ENCODE measurements around the gene MFSD6L. TPM values are rescaled to one million over a fixed set of nuclear protein-coding genes. Genes with fewer than 3 reads are reported as not detected.

MFSD6L gene
- total RNA-seq, 1 donor: 0.81 TPM

- DNase-seq (ENCODE audit: low read depth in 2 of 3, low spot score in 2 of 3): no peak
These were observed 1.5 kb downstream of the MFSD6L start for GRCh38 chr17:8797621-8798175.

- no peak for DNase-seq (ENCODE audit: low read depth in 2 of 3, low spot score in 2 of 3)
These were observed 4.5 kb downstream of the MFSD6L start for GRCh38 chr17:8794636-8795035.

GRCh38 chr17:8793649-8794048 lies 5.5 kb downstream of the MFSD6L start:
- DNase-seq (ENCODE audit: low read depth in 2 of 3, low spot score in 2 of 3): no peak

GRCh38 chr17:8792646-8793045 lies 6.5 kb downstream of the MFSD6L start:
- no peak for DNase-seq (ENCODE audit: low read depth in 2 of 3, low spot score in 2 of 3)

GRCh38 chr17:8791910-8792270 lies 7.3 kb downstream of the MFSD6L start:
- DNase-seq (ENCODE audit: low read depth in 2 of 3, low spot score in 2 of 3): peak in 2 of 3 donors; percentile 14 to 36

- no peak for DNase-seq (ENCODE audit: low read depth in 2 of 3, low spot score in 2 of 3)
These were observed 7.8 kb downstream of the MFSD6L start for GRCh38 chr17:8791248-8791909.

GRCh38 chr17:8789743-8790142 lies 9.4 kb downstream of the MFSD6L start:
- no peak for DNase-seq (ENCODE audit: low read depth in 2 of 3, low spot score in 2 of 3)

- DNase-seq (ENCODE audit: low read depth in 2 of 3, low spot score in 2 of 3): no peak
These were observed 10.2 kb downstream of the MFSD6L start for GRCh38 chr17:8788998-8789397.

GRCh38 chr17:8785547-8786413 lies 13.4 kb downstream of the MFSD6L start:
- peak; percentile 30 to 65 (median 46) for DNase-seq (ENCODE audit: low read depth in 2 of 3, low spot score in 2 of 3)

- DNase-seq (ENCODE audit: low read depth in 2 of 3, low spot score in 2 of 3): no peak
These were observed 17.0 kb downstream of the MFSD6L start for GRCh38 chr17:8782176-8782575.

GRCh38 chr17:8781776-8782175 lies 17.4 kb downstream of the MFSD6L start:
- DNase-seq (ENCODE audit: low read depth in 2 of 3, low spot score in 2 of 3): no peak

GRCh38 chr17:8776881-8777280 lies 22.3 kb downstream of the MFSD6L start:
- DNase-seq (ENCODE audit: low read depth in 2 of 3, low spot score in 2 of 3): peak in 1 of 3 donors; percentile 57

GRCh38 chr17:8776248-8776647 lies 22.9 kb downstream of the MFSD6L start:
- no peak for DNase-seq (ENCODE audit: low read depth in 2 of 3, low spot score in 2 of 3)

- DNase-seq (ENCODE audit: low read depth in 2 of 3, low spot score in 2 of 3): no peak
These were observed 32.4 kb downstream of the MFSD6L start for GRCh38 chr17:8766731-8767130.

GRCh38 chr17:8762012-8762411 lies 37.2 kb downstream of the MFSD6L start:
- DNase-seq (ENCODE audit: low read depth in 2 of 3, low spot score in 2 of 3): no peak

- DNase-seq (ENCODE audit: low read depth in 2 of 3, low spot score in 2 of 3): no peak
These were observed 41.0 kb downstream of the MFSD6L start, which contains the start of gene SPDYE4 for GRCh38 chr17:8758137-8758596. Gene SPDYE4, minus strand, starts transcription at chr17:8758546. Its CDS starts 164 bp downstream, at chr17:8758382.

GRCh38 chr17:8757189-8757588 lies 42.0 kb downstream of the MFSD6L start:
- DNase-seq (ENCODE audit: low read depth in 2 of 3, low spot score in 2 of 3): no peak

GRCh38 chr17:8755590-8756255 lies 43.4 kb downstream of the MFSD6L start:
- no peak for DNase-seq (ENCODE audit: low read depth in 2 of 3, low spot score in 2 of 3)

- no peak for DNase-seq (ENCODE audit: low read depth in 2 of 3, low spot score in 2 of 3)
These were observed 44.3 kb downstream of the MFSD6L start for GRCh38 chr17:8754890-8755289.

GRCh38 chr17:8753976-8754440 lies 45.2 kb downstream of the MFSD6L start:
- DNase-seq (ENCODE audit: low read depth in 2 of 3, low spot score in 2 of 3): peak in 2 of 3 donors; percentile 30 to 62

All from hematopoietic multipotent progenitor cell (in vitro differentiated cells).